ENCODE measurements around the gene SP4.

SP4 gene

DNA sequence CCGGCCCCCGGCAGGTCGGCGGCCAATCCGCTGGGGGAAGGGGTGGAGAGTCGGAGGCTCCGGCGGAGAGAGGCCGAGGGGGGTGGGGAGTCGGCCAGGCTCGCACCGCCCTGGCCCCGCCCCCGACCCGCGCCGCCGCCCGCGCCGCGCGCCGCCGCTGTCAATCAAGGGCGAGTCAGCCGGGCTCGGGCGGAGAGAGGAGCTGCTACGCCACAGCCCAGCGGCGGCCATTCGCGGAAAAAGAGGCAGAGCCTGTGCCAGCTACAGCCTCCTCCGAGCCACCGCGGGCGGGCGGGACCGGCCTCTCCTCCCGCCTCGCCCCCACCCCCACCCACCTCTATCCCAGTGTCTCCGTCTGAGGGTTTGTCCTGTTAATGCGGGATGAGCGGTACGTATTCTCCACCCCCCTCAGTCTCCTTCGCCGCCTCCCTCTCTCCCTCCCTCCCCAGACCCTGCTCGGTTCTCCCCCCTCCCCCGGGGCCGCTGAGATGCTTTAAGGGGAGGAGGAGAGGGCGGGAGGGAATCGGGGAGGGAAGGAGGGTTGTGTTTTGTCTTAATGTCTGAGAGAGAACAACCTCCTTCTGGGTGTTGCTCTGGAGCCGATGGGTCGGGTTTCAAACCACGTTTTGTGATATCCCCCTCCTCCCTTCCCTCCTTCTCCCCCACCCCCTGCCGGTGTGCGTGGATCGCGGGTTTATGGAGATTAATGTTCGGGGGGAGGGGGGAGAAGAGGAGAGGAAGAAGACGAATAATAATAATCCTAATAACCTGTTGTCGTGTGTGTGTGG lies at the start of gene SP4:
Gene SP4 (plus strand): TSS at position 213 of the 788 bp plus-strand sequence. CDS start 169 bp downstream, at position 382.
- peak; percentile 90 to 93 for DNase-seq (ENCODE audit: low read depth in 2 of 2)

DNA sequence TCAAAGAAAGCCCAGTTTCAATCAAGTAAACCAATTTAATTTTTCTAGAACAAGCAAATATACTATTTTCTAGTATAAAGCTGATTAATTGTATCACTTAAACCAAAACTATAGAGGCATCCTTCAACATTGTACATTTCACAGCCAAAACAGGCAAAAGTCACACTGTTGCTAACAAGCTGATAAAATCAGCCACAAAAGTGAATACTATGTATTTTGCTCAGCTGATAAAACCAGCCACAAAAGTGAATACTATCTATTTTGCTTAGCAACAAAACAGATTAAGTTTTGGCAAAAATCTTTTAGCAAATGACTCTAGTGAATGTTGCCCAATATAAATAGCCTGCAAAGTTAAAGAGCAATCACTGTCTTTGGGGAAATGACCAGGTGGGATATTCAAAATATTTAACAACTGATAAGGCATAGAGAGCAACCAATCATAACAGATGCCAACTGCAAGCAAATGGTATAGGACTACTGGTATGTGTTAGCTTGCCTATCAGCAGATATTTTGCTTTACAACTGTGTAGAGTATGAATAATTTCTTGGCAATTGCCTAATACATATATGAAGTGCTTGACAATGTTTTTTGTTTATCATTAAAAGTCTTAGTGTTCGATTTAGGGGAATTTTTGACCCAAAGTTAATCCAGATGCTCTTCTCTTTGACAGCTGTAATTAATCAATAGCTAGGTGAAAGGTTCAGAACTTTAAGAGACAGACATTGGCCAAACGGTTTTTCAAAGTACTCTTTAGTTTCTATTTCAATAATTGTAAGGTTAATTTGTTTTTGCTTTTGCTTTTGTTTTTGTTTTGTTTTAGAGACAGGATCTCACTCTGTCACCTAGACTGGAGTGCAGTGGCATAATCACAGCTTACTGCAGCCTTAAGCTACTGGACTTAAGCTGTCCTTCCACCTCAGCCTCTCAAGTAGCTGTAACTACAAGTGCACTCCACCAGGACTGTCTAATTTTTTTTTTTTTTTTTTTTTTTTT lies 44.4 kb upstream of the SP4 start:
- DNase-seq (ENCODE audit: low read depth in 2 of 2), result no peak

DNA sequence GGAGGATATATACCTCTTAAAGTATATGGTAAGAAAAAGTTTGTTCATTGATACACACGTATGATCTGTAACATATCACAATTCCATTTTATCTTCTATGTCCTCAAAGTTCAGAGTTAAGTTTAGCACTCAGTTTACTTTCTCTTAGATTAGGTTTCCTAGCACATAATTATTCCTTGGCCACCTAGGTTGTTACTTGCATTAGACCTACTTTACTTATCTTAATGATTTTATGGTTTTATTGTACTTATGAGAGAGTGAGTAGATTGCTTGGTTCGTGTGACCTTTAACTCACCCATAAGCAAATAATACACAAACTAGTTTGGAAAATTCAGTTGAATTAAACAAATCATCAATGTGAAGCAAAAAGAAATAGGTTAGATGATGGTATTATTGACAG lies 33.9 kb upstream of the SP4 start:
- no peak for DNase-seq (ENCODE audit: low read depth in 2 of 2)

DNA sequence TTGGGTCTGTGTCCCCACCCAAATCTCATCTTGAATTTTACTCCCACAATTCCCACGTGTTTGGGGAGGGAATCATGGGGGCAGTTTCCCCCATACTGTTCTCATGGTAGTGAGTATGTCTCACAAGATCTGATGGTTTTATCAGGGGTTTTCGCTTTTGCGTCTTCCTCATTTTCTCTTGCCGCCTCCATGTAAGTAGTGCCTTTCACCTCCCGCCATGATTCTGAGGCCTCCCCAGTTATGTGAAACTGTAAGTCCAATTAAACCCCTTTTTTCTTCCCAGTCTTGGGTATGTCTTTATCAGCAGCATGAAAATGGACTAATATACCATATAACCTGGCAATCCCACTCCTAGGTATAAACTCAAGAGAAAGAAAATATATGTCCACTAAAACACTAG lies 25.9 kb upstream of the SP4 start:
- no peak for DNase-seq (ENCODE audit: low read depth in 2 of 2)

DNA sequence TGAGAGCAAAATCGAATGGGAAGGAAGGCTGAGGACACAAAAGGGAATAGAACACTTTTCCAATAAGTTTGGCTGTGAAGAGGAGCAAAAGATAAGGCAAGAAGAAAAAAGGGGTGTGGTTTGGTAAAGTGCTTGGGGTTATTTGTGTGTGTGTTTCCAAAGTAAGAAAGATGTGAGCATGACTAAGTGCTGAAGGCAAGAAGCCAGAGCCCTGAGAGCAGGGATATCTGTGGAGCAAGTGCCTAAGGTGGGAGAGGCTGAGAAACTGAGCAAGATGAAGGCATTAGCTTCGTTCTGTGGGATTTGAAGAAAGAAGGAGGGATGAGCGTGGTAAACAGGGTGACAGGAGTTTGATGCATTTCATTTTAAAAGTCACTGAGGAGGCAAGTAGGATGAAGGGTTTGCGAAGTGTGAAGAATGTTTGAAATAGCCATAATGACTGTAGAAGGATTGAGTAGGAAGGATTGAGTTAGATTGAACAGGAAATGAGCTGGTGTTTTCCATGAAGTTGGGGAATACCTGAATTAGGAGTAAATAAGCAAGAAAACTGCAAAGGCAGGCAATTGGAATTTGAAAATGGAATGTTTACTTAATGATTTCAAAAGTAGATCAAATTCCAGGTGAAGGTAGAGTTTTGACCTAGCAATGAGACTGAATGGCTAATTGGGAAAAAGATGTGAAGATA lies 19.9 kb upstream of the SP4 start:
- DNase-seq (ENCODE audit: low read depth in 2 of 2), result no peak

DNA sequence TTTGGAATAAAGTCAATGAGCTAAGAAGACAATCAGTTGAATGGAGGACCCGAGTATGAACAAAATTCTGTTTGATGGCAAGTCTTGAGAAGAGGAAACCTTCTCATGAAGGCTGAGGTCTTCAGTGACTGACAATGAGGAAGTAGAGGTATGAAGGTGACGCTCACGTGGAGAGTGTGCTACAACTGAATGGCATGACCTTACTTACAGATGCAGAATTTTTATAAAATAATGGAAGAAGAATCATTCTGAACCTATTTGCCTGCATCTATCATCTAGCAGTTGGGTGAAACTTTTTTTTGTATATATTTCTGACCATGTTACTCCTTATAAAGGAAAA lies 19.4 kb upstream of the SP4 start:
- DNase-seq (ENCODE audit: low read depth in 2 of 2), result no peak

DNA sequence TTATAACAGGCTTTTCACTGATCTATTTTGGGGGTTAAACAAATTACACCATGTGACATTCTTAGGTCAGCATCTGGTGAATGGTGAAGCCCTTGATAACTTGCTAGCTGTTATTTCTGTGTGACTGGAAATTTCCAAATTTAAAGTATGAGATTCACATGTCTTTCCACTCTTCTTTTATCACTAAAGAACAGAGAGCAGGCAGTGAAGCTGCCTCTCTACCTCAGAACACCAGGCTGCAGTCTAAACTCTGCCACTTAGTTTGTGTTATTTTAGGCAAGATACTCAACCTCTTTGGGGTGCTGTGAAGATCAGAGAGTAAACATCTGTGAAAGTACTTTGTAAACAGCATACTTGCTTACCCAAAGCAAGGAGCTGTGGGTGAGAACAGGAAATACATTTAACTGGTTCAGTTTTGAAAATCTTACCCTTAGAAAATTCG lies 15.5 kb upstream of the SP4 start:
- DNase-seq (ENCODE audit: low read depth in 2 of 2), result no peak

DNA sequence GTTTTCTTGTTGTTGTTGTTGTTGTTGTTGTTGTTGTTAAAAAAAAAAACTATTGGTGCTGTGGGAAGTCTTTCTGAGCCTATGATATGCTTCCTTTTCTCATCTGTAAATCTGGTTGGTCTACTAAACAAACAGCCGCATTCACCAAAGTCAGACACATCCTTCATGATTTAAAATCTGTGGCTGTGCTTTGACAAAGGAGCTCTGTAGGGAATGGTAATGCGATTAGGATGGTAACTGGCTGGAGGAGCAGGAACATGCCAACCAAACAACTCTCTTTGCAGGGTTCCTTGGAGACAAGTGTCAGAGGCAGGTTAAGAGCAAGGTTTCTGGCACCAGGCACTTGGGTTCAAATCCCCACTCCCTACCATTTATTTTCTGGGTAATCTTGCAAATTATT lies 14.9 kb upstream of the SP4 start:
- no peak for DNase-seq (ENCODE audit: low read depth in 2 of 2)

DNA sequence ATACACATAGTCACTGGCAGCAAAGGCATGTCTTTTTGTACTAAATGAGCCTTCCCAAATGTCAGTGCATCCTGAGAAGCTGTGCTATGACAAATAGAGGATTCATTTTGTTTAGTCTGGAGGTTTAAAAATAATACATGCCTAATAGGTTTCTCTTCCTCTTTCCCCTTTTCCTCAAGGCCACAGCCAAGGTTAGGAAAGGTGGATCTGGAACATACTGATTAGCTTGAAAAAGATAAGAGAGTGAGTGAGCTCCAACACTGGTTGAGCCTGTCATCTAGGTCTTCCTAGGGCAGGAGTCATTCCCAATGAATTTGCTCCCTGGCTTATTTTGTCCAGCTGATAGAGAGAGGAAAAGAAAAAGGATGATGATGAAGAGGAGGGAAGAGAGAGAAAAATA lies 14.4 kb upstream of the SP4 start:
- no peak for DNase-seq (ENCODE audit: low read depth in 2 of 2)

DNA sequence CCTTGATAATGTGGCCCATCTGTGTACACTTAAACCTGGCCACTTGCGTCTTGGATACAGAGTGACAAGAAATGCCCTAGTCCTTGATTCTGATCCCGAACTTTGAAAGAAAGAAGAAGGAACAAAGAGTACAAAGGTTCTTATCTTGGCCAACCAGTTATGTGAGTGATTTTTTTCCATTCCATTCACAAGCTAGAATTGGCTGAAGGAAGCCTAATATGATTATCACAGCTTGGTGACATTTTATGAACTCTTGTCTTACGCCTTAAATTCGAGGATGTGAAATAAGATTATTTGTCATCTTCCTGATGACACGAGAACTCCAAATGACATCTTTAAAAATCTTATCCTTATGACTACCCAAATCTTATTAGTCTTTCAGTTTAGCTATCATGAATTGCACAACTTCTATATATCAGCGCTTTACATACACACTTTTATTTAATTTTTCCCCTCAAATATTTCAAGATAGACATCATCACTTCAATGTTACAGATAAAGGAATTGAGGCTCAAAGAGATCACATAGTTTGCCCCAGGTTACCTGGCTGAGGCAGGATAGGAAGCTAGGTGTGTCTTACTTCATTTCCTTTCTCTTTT lies 13.0 kb upstream of the SP4 start:
- no peak for DNase-seq (ENCODE audit: low read depth in 2 of 2)

DNA sequence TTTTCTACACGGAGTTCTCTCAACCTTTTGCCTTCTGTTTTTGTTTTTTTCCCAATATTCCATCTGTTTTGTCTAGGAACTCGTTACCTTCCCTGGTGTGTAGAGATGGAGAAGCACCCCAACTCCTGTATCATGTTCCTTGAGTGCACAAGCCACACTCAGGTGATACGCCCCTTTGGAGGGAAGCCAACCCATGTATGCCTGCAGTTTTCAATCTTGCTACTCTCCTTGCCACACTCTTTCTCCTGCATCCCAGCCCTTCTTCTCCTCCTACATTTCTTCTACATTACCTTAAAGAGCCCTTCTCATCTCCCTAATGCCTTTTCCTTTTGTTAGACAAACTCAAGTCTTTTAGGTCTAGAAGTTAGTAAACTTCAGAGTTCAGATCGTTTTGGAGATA lies 10.2 kb upstream of the SP4 start:
- DNase-seq (ENCODE audit: low read depth in 2 of 2), result no peak

DNA sequence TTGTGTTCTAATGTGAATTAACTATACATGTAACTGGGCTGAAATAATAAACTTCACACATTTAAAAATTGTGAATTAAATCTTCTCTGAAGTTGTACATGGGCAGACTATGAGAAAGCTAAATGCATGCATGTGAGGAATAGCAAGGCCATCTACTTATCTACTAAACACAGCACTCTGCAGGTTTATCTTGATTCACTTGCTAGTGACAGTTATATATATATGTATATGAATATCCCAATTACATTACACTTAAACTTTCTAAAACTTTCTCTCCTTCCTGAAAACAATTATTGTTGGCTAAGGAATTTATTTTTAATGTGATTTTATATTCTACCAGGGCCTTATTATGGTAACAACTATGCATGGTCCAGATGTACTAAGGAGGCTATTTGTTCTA lies 5.1 kb upstream of the SP4 start:
- DNase-seq (ENCODE audit: low read depth in 2 of 2), result no peak

DNA sequence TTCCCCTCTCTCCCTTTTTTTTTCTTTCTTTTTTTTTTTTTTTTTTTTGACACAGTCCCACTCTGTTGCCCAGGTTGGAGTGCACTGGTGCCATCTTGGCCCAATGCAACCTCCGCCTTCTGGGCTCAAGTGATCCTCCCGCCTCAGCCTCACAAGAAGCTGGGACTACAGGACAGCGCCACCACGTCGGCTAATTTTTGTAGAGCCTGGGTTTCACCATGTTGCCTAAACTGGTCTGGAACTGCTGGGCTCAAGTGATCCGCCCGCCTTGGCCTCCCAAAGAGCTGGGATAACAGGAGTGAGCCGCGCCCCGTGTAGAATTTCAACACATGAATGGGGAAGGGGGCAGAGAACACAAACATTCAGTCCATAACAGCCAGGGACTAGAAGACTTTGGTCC lies 2.6 kb upstream of the SP4 start:
- no peak for DNase-seq (ENCODE audit: low read depth in 2 of 2)

DNA sequence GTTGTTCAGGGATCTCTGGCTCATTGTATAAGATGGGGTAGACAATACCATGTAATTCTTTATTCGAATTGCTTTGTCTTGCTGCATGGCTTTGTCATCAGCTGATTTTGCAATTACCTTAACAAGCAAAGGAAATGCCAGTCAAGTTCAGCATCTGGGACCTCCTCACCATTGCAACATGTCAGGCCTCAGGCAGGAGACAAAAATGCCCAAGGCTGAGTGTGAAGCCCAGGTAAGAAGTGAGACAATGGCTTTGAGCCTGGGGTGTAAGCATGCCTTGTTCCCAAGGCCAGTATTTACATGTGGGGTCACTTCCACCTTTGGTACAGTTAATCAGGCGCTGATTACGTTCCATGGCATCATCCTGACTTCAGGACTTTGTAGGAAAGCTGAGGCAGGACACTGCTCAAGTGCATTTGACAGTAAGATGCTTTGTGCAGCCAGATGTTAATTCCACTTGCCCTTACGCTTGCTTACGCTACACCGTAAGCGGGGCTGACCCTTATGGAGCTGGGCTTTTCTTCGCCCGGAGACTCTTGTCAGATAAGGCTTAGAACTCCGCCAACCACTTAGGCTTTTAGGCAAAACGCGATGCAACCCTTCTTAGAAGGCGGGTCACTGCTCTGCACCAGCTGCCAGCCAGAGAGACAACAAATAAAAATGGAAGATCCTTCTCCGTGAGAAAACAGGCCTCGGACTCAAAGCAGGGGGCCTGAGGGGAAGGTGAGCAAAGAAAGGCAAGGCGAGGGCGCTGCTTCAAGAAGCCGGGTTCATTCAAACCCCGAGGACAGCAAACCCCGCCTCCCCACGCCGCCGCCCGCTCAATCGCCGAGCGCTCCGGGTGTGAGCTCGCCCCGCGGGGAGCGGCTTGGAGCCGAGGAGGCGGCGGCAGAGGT lies 1.3 kb upstream of the SP4 start:
- DNase-seq (ENCODE audit: low read depth in 2 of 2), result no peak

DNA sequence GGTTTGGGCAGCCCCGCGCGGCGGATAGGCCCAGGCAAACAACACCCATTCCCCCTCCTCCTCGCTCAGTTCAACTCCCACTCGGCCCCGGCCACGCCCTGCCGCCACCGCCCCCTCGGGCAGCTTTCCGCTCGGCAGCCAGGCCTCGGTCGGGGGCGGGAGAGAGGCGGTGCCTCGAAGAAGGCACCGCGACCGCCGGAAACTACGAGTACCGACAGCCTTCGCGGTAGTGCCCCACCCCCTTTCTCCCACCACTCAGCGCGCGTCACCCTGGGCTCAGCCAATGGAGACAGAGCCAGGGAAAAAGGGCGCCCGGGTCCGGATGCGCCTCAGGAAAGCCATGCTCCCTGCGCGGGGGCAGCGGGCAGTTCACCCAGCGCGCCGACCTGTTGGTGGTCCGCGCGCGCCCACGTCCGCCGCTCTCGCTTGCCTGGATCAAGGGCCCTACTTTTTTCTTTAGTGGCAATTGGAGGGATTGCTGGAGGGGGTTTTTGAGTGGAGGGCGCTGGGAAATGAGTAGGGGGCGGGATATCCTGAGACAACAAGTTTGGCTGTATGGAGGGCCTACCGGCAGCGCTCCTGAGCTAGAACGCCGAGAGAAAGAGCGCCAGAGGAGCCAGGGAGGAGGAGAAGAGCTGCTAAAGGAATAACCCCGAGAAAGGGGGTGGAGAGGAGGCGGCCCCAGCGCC lies 557 bp upstream of the SP4 start:
- DNase-seq (ENCODE audit: low read depth in 2 of 2), result peak; percentile 97 to 98

DNA sequence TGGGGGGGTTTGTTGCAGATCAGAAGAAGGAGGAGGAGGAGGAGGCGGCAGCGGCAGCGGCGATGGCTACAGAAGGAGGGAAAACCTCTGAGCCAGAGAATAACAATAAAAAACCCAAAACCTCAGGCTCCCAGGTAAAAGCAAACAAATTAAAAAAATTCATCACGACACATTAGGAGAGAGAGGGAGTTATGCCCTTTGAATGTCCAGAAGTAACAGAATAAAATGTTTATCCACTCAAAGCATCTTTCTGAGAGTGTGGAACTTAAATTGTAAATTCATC lies 717 bp downstream of the SP4 start:
- no peak for DNase-seq (ENCODE audit: low read depth in 2 of 2)

DNA sequence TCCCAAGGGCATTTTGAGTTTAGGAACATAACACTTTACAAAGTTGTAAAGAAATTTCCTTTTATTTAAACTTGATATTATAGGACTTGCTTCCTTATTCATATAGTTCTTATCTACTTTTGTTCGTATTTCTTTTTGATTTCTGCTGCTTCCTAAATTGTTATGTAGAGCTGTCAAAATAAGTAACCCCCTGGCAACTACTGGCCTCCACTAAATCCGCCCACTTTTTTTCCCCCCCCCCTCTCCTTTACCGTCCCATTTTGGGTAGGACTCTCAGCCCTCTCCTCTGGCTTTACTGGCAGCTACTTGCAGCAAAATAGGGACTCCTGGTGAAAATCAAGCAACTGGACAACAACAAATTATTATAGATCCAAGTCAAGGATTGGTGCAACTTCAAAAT lies 1.1 kb downstream of the SP4 start:
- no peak for DNase-seq (ENCODE audit: low read depth in 2 of 2)

DNA sequence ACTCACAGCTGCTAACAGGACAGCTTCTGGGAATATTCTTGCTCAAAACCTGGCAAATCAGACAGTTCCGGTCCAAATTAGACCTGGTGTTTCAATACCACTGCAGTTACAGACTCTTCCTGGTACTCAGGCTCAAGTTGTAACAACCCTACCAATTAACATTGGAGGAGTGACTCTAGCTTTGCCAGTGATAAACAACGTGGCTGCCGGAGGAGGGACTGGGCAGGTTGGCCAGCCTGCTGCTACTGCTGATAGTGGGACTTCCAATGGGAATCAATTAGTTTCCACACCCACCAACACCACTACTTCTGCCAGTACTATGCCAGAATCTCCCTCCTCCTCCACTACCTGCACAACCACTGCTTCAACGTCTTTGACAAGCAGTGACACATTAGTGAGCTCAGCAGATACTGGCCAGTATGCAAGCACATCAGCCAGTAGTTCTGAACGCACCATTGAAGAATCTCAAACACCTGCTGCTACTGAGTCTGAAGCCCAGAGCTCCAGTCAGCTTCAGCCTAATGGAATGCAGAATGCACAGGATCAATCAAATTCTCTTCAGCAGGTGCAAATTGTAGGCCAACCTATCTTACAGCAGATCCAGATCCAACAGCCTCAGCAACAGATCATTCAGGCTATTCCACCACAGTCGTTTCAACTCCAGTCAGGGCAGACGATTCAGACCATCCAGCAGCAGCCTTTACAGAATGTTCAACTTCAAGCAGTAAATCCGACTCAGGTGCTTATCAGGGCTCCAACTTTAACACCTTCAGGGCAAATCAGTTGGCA lies 2.1 kb downstream of the SP4 start:
- no peak for DNase-seq (ENCODE audit: low read depth in 2 of 2)

DNA sequence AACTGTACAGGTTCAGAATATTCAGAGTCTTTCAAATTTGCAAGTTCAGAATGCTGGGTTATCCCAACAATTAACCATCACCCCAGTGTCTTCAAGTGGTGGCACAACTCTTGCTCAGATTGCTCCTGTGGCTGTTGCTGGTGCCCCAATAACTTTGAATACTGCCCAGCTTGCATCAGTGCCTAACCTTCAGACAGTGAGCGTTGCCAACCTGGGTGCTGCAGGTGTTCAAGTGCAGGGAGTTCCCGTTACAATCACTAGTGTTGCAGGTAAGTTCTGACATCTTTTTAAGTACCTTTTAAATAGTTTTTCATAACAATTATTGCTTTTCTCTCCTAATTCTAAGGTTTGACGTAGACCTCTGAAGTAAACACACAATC lies 2.7 kb downstream of the SP4 start:
- no peak for DNase-seq (ENCODE audit: low read depth in 2 of 2)
